ENCODE results near the gene SPOUT1. TPM values are rescaled to one million over a fixed set of nuclear protein-coding genes. Genes with fewer than 3 reads are reported as not detected.

The SPOUT1 gene
- total and polyA plus RNA-seq, 2 of the 13 experiments (the other 11 are each of a cell fraction or from before 2014, with no cell fraction given) = 39.0 to 45.8 TPM

- peak; percentile 77; the same call in 1 of the 2 replicates for TF ChIP-seq KDM3A (CRISPR knock-in tag; IDR thresholded peaks at IDR 0.05; ENCODE audit: low read depth)
- no peak for TF ChIP-seq ZFP37 (CRISPR knock-in tag; IDR thresholded peaks at IDR 0.05; ENCODE audit: borderline replicate concordance)
- TF ChIP-seq HIVEP1 (CRISPR knock-in tag; IDR thresholded peaks at IDR 0.05) = no peak; the same call in 1 of the 2 replicates
- 0 out of 2 replicates have a peak, but pooled peaks have one; percentile 31 for TF ChIP-seq ZNF335 (CRISPR knock-in tag; IDR thresholded peaks at IDR 0.05)
- TF ChIP-seq ZNF180 (CRISPR knock-in tag; IDR thresholded peaks at IDR 0.05; ENCODE audit: borderline replicate concordance, low read depth) = no peak
- peak; percentile 53 for TF ChIP-seq MEF2D (CRISPR knock-in tag; IDR thresholded peaks at IDR 0.05)
- TF ChIP-seq RERE (CRISPR knock-in tag; IDR thresholded peaks at IDR 0.05; ENCODE audit: low read depth) = no peak
- no peak for TF ChIP-seq RFX1 (IDR thresholded peaks at IDR 0.05)
- no peak for TF ChIP-seq ZNF275 (CRISPR knock-in tag; IDR thresholded peaks at IDR 0.05; ENCODE audit: borderline replicate concordance)
- TF ChIP-seq TMF1 (CRISPR knock-in tag; IDR thresholded peaks at IDR 0.05; ENCODE audit: low read depth) = no peak
- no peak for TF ChIP-seq TEF (CRISPR knock-in tag; IDR thresholded peaks at IDR 0.05)
- TF ChIP-seq HNRNPL (IDR thresholded peaks at IDR 0.05; ENCODE audit: low read depth, low read length) = peak; percentile 40; the same call in 1 of the 2 replicates
- no peak for TF ChIP-seq THAP9 (CRISPR knock-in tag; IDR thresholded peaks at IDR 0.05; ENCODE audit: borderline replicate concordance)
- TF ChIP-seq HNRNPLL (IDR thresholded peaks at IDR 0.05; ENCODE audit: low read depth, low read length, poor library complexity, severe bottlenecking) = peak; percentile 73
- TF ChIP-seq ERF (CRISPR knock-in tag; IDR thresholded peaks at IDR 0.05) = peak; percentile 64
- TF ChIP-seq HOXA3 (CRISPR knock-in tag; IDR thresholded peaks at IDR 0.05) = peak; percentile 64
- TF ChIP-seq SAFB2 (CRISPR knock-in tag; IDR thresholded peaks at IDR 0.05; ENCODE audit: borderline replicate concordance, low read depth) = no peak; the same call in 1 of the 2 replicates
- TF ChIP-seq TOE1 (CRISPR knock-in tag; IDR thresholded peaks at IDR 0.05) = no peak
- TF ChIP-seq RFX3 (CRISPR knock-in tag; IDR thresholded peaks at IDR 0.05) = no peak
Observed at GRCh38 chr9:128818099-128818838, 11.3 kb downstream of the SPOUT1 start, which contains the start of gene ENDOG (continued).
